Measurements from ENCODE around the gene TMEM106A.
"Not testable (repeated sequence)": the region's sequence is repeated elsewhere in the genome, so short reads cannot be mapped to it uniquely, and the experiment has no call there.

The TMEM106A gene

DNA sequence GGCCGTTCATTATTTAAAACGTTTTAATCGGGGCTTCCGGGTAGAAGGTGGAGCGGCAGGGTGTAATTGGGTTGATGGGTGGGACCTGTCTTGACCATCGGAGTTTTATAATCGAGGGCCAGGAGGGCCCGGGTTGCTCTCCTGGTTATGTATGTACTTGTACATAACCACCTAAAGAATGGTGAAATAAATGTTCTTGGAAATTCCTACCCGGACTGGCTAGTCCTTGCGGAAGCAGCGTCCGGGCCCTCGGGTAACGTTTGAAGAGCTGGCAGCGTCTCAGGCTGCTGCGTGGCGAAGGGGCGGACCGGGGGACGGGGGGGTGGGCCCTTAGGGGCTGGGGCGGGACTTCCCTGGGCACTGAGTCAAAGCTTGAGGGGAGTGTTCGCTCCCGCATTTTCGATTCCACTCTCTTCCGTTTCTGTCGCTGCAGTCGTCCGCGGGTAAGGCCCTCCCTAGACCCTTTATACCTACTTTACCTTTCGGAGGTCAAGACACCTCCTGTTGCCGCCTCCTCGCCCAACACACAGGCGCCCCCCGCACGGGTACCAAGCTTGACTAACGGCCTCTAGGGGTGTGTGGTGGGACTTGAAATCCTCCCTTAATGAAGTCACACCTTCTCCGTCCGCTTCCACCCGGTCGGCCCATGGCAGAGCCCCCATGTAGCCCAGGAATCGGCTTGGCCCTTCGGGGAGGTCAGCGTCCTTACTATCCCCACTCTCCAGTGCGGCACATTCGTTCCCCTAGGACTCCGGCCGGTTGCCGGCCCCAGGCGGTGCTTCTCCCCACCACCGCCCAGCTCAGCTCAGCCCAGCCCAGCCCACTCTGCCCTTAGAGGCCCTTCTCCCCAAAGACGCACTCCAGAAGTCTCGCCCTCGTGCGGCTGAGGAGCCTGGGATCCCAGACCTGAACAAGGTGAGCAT, at the start of gene TMEM106A:
Gene TMEM106A (plus strand): TSS at position 396 of the 923 bp plus-strand sequence. CDS start 1,167 bp downstream, outside the sequence.
- peak; percentile 27 for DNase-seq

- DNase-seq, result not testable (repeated sequence)
These were observed 45.7 kb upstream of the TMEM106A start for GRCh38 chr17:43165971-43166370.

GRCh38 chr17:43169561-43170139, 42.0 kb upstream of the TMEM106A start:
- peak; percentile 15 for DNase-seq

DNA sequence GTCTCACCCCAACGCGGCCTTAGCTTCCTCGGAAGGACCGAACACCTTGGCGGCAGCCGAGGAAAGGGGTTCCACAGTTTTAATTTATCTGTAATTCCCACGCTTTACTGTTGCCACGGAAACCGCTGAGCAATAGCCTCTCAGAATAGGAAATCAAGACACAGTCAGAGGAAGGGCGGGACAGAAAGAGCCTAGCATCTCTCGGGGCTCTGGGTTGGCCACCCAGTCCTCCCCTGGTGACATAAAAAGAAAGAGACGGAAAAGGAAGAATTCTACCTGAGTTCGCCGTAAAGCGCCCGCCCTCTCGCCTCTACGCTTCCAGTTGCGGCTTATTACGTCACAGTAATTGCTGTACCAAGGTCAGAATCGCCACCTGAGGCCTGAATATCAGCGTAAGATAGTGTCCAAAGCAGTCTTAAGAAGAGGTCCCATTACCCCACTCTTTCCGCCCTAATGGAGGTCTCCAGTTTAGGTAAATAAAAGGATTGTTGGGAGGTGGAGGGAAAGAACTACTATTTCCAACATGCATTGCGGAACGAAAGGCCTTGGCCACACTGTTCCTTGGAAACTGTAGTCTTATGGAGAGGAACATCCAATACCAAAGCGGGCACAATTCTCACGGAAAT, 41.4 kb upstream of the TMEM106A start:
- peak; percentile 93 for DNase-seq

- DNase-seq, result peak; percentile 96
These were observed 40.7 kb upstream of the TMEM106A start, which contains the start of gene NBR1 for GRCh38 chr17:43170766-43171585. Gene NBR1 (plus strand): TSS chr17:43171214. CDS start chr17:43175800, 4,586 bp downstream.

GRCh38 chr17:43171586-43172487, 39.8 kb upstream of the TMEM106A start:
- DNase-seq, result peak; percentile 4

- no peak for DNase-seq
These were observed 36.2 kb upstream of the TMEM106A start for GRCh38 chr17:43175213-43176118.

- no peak for DNase-seq
These were observed 35.5 kb upstream of the TMEM106A start for GRCh38 chr17:43176119-43176570.

GRCh38 chr17:43183921-43184320, 27.8 kb upstream of the TMEM106A start:
- no peak for DNase-seq

DNA sequence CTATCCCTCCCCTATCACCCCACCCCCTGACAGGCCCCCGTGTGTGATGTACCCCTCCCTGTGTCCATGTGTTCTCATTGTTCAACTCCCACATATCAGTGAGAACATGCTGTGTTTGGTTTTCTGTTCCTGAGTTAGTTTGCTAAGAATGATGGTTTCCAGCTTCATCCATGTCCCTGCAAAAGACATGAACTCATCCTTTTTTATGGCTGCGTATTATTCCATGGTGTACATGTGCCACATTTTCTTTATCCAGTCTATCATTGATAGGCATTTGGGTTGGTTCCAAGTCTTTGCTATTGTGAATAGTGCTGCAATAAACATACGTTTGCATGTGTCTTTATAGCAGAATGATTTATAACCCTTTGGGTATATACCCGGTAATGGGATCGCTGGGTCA, 25.0 kb upstream of the TMEM106A start:
- DNase-seq, result not testable (repeated sequence)

GRCh38 chr17:43193251-43193650, 18.4 kb upstream of the TMEM106A start:
- DNase-seq, result no peak

- no peak for DNase-seq
These were observed 12.0 kb upstream of the TMEM106A start for GRCh38 chr17:43199633-43200032.

DNA sequence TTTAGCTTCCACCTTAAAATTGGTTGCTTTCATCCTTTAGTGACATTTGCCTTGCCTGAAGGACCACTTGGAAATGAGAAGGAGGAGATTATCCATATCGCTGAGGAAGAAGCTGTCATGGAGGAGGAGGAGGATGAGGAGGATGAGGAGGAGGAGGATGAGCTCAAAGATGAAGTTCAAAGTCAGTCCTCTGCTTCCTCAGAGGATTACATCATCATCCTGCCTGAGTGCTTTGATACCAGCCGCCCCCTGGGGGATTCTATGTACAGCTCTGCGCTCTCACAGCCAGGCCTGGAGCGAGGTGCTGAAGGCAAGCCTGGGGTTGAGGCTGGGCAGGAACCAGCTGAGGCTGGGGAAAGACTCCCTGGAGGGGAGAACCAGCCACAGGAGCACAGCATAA, 11.5 kb upstream of the TMEM106A start:
- no peak for DNase-seq

DNA sequence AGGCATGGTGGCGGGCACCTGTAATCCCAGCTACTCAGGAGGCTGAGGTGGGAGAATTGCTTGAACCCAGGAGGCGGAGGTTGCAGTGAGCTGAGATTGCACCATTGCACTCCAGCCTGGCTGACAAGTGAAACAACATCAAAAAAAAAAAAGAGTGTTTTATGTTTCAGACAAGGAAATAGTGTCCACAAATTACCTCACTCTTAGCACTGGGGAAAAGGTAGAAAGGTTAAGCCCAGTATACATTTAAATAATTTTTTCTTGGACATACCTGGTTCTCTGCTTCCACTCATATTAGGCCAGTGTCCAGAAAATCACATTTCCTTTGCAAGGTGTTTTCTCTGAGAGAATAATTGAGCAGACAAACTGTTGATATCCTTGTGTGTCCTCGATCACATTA, 8.7 kb upstream of the TMEM106A start:
- DNase-seq, result not testable (repeated sequence)

DNA sequence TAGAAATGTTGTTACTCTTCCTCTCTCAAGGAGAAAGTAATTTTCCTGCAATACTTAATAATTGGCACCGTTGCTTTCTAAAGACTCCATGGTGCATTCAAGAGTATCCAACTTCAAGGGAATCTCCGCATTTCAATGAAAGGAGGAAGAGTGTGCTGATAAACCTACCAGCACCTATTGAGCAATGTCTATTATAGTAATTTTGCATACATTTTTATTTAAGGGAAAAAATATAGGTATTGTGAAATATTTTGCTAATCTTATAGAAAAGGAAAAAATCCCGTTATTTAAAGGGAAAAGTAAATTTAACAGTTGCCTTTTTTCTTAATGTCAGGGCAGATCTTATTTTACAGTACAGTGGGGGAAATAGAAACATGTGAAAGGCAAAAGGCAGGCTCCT, 1.1 kb upstream of the TMEM106A start:
- DNase-seq, result no peak

GRCh38 chr17:43211123-43211479, 574 bp upstream of the TMEM106A start:
- no peak for DNase-seq

GRCh38 chr17:43212641-43213490, 1.2 kb downstream of the TMEM106A start:
- no peak for DNase-seq

GRCh38 chr17:43213545-43213944, 1.9 kb downstream of the TMEM106A start:
- no peak for DNase-seq

DNA sequence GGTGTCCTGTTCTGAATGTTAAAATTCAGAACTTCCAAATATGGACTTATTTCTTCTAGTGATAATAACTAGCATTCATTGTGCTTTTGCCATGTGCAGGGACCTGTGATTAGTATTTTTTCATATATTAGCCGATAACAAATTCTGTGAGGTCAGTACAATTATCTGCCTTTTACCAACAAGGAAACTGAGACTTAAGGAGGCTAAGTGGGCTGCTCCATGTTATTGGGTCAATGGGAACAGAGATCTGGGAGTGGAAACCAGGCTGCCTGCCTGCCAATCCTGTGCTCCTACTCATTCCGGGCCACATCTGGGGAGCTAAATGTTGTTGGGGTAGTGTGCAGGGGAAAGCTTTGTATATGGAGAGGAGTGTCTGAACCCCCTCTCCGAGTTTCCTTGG, 3.7 kb downstream of the TMEM106A start:
- no peak for DNase-seq

GRCh38 chr17:43216369-43216761, 4.7 kb downstream of the TMEM106A start:
- DNase-seq, result no peak

Data from NCI-H1105 (cell line).